Measurements from ENCODE around the gene MADCAM1.

MADCAM1 gene

GRCh38 chr19:532561-533363 lies 36.5 kb downstream of the MADCAM1 start:
- DNase-seq (ENCODE audit: low spot score): peak; percentile 82

- no peak for DNase-seq (ENCODE audit: low spot score)
Measured at GRCh38 chr19:533364-534058, 37.2 kb downstream of the MADCAM1 start.

GRCh38 chr19:534088-534487 lies 37.8 kb downstream of the MADCAM1 start:
- no peak for DNase-seq (ENCODE audit: low spot score)

- DNase-seq (ENCODE audit: low spot score): no peak
Measured at GRCh38 chr19:535017-535835, 38.9 kb downstream of the MADCAM1 start.

GRCh38 chr19:536031-536880 lies 40.0 kb downstream of the MADCAM1 start:
- no peak for DNase-seq (ENCODE audit: low spot score)

- DNase-seq (ENCODE audit: low spot score): no peak
Measured at GRCh38 chr19:536881-537404, 40.7 kb downstream of the MADCAM1 start.

- no peak for DNase-seq (ENCODE audit: low spot score)
Measured at GRCh38 chr19:538641-539428, 42.5 kb downstream of the MADCAM1 start.

GRCh38 chr19:539429-540030 lies 43.2 kb downstream of the MADCAM1 start:
- no peak for DNase-seq (ENCODE audit: low spot score)

GRCh38 chr19:540867-541637 lies 44.8 kb downstream of the MADCAM1 start:
- no peak for DNase-seq (ENCODE audit: low spot score)

GRCh38 chr19:541699-542098 lies 45.4 kb downstream of the MADCAM1 start:
- no peak for DNase-seq (ENCODE audit: low spot score)

- no peak for DNase-seq (ENCODE audit: low spot score)
Measured at GRCh38 chr19:542173-542866, 46.0 kb downstream of the MADCAM1 start.

- no peak for DNase-seq (ENCODE audit: low spot score)
Measured at GRCh38 chr19:543910-544608, 47.8 kb downstream of the MADCAM1 start, which contains the start of gene GZMM. GZMM (plus strand) TSS chr19:544053; CDS start chr19:544072, 19 bp downstream.

GRCh38 chr19:547117-547516 lies 50.8 kb downstream of the MADCAM1 start:
- no peak for DNase-seq (ENCODE audit: low spot score)

- DNase-seq (ENCODE audit: low spot score): no peak
Measured at GRCh38 chr19:547836-548720, 51.8 kb downstream of the MADCAM1 start.

GRCh38 chr19:548886-549830 lies 52.9 kb downstream of the MADCAM1 start:
- DNase-seq (ENCODE audit: low spot score): no peak

GRCh38 chr19:554817-555216 lies 58.5 kb downstream of the MADCAM1 start:
- DNase-seq (ENCODE audit: low spot score): no peak
